SU-DHL-6 (cell line): ENCODE results near the gene SPDYE3.
"Not testable (repeated sequence)": the region's sequence is repeated elsewhere in the genome, so short reads cannot be mapped to it uniquely, and the experiment has no call there.

Experiments
- H2AFZ ChIP-seq: fragments of 200-600 bp; sonication (generic); 2 replicates; pipeline ENCODE4 v1.6.1; 2014; ENCODE audit warnings: low read depth, mild to moderate bottlenecking, moderate library complexity, mixed read lengths, antibody characterized with exemption, low read length; ENCODE audit not compliant: severe bottlenecking
- H3F3A ChIP-seq: fragments of 200-600 bp; shearing (Covaris generic); 2 replicates; pipeline ENCODE4 v1.6.0; 2016; ENCODE audit warnings: antibody characterized with exemption, mild to moderate bottlenecking; ENCODE audit not compliant: insufficient read depth
- H3K27ac ChIP-seq: fragments of 200-600 bp; sonication (generic); 2 replicates; pipeline ENCODE4 v1.5.1; 2016; ENCODE audit warnings: low read depth, mild to moderate bottlenecking, low read length, moderate library complexity, mixed read lengths
- H3K27me3 ChIP-seq: fragments of 200-600 bp; sonication (generic), shearing (Covaris generic); 2 replicates; pipeline ENCODE4 v1.6.0; 2014; ENCODE audit warnings: mild to moderate bottlenecking, low read length
- H3K36me3 ChIP-seq: fragments of 200-600 bp; sonication (generic); 2 replicates; pipeline ENCODE4 v1.6.1; 2014; ENCODE audit warnings: mild to moderate bottlenecking, low read length, mixed read lengths
- H3K4me2 ChIP-seq: fragments of 300-600, 200-600 bp; shearing (Covaris generic), sonication (generic); 2 replicates; pipeline ENCODE4 v1.6.0; 2014; ENCODE audit warnings: low read length, low read depth, mild to moderate bottlenecking; ENCODE audit not compliant: poor library complexity, severe bottlenecking
- H3K4me3 ChIP-seq: fragments of 200-600 bp; sonication (generic); 2 replicates; pipeline ENCODE4 v1.5.1; 2014; ENCODE audit warnings: antibody characterized with exemption, low read length, mild to moderate bottlenecking, mixed read lengths; ENCODE audit not compliant: insufficient read depth, poor library complexity, severe bottlenecking
- H3K79me2 ChIP-seq: fragments of 200-600 bp; sonication (generic); 2 replicates; pipeline ENCODE4 v1.6.1; 2014; ENCODE audit warnings: mild to moderate bottlenecking, low read length, moderate library complexity; ENCODE audit not compliant: insufficient read depth
- H3K9ac ChIP-seq: fragments of 200-600 bp; sonication (generic); 2 replicates; pipeline ENCODE4 v1.7.0; 2014; ENCODE audit warnings: mild to moderate bottlenecking, low read length
- H3K9me2 ChIP-seq: fragments of 200-600 bp; sonication (generic); replicated peaks from 2 replicates; pipeline ENCODE4 v1.6.1; 2014; ENCODE audit warnings: low read length; ENCODE audit not compliant: insufficient read depth
- H3K9me3 ChIP-seq: fragments of 200-600 bp; sonication (generic); 2 replicates; pipeline ENCODE4 v1.6.1; 2014; ENCODE audit warnings: low read length, mixed read lengths; ENCODE audit not compliant: insufficient read depth
- H4K20me1 ChIP-seq: fragments of 200-600 bp; sonication (generic); 2 replicates; pipeline ENCODE4 v1.6.1; 2014; ENCODE audit warnings: low read depth, mild to moderate bottlenecking, antibody characterized with exemption, low read length, moderate library complexity, mixed read lengths
- CTCF ChIP-seq: fragments of 200-600 bp; sonication (generic); IDR thresholded peaks from one replicate; pipeline ENCODE4 v1.5.1; 2017; ENCODE audit warnings: antibody characterized with exemption, mild to moderate bottlenecking, low read length, moderate library complexity; ENCODE audit not compliant: insufficient read depth, poor library complexity, severe bottlenecking
- EZH2phosphoT487 ChIP-seq: fragments of 200-600 bp; sonication (generic), shearing (Covaris generic); conservative IDR thresholded peaks from 2 replicates; pipeline ENCODE4 v1.6.1; 2018; ENCODE audit warnings: mild to moderate bottlenecking, antibody characterized with exemption, low read length, moderate library complexity, mixed read lengths

Gene SPDYE3

GRCh38 chr7:100349757-100350156 is 42.3 kb downstream of the SPDYE3 start:
- Histone ChIP-seq H3K27ac (no peak overlapping the region), H3K4me3 (no peak overlapping the region), H3K27me3 (no peaks in the 10 kb centered on the region), H3K9ac (no peak overlapping the region), H4K20me1 (no peaks in the 10 kb centered on the region; the same call in 1 of the 2 replicates), H3K9me3 (no peaks in the 10 kb centered on the region), H3K79me2 (peaks cover 21% of the 10 kb centered on the region), H3K9me2 (no peaks in the 10 kb centered on the region), H3F3A (peaks cover 7% of the 10 kb centered on the region), H3K36me3 (peaks cover 38% of the 10 kb centered on the region), H3K4me2 (no peak overlapping the region), H2AFZ (no peak overlapping the region)
- TF ChIP-seq EZH2phosphoT487: no peak

- Histone ChIP-seq H3K4me3 (no peak overlapping the region), H4K20me1 (no peaks in the 10 kb centered on the region; the same call in 1 of the 2 replicates), H3K9me2 (no peaks in the 10 kb centered on the region), H3K36me3 (peaks cover 30% of the 10 kb centered on the region), H3K27me3 (no peaks in the 10 kb centered on the region), H3K9ac (no peak overlapping the region), H3K4me2 (no peak overlapping the region), H3K9me3 (no peaks in the 10 kb centered on the region), H3K79me2 (peaks cover 10% of the 10 kb centered on the region), H2AFZ (no peak overlapping the region), H3K27ac (no peak overlapping the region), H3F3A (no peaks in the 10 kb centered on the region)
- TF ChIP-seq EZH2phosphoT487 (no peak), CTCF (no peak)
Observed at GRCh38 chr7:100351657-100352058, 44.2 kb downstream of the SPDYE3 start.

- not testable (repeated sequence) for H3K4me3 ChIP-seq, H3K9me3 ChIP-seq, H3K27me3 ChIP-seq, H3K9me2 ChIP-seq, H3K79me2 ChIP-seq, H3K9ac ChIP-seq, H3F3A ChIP-seq, H3K4me2 ChIP-seq, H2AFZ ChIP-seq, H3K27ac ChIP-seq, H4K20me1 ChIP-seq
- H3K36me3 ChIP-seq: peaks cover 24% of the 10 kb centered on the region
Observed at GRCh38 chr7:100352230-100352781, 44.8 kb downstream of the SPDYE3 start.

- Histone ChIP-seq H3K27ac (no peak overlapping the region), H3K27me3 (no peaks in the 10 kb centered on the region), H3K9me2 (no peaks in the 10 kb centered on the region), H3K4me2 (no peak overlapping the region), H4K20me1 (no peaks in the 10 kb centered on the region), H2AFZ (no peak overlapping the region), H3K79me2 (no peaks in the 10 kb centered on the region), H3F3A (no peaks in the 10 kb centered on the region), H3K9me3 (no peaks in the 10 kb centered on the region), H3K9ac (no peak overlapping the region), H3K4me3 (no peak overlapping the region), H3K36me3 (peaks cover 17% of the 10 kb centered on the region)
- TF ChIP-seq EZH2phosphoT487 (no peak), CTCF (no peak)
Observed at GRCh38 chr7:100352984-100353684, 45.6 kb downstream of the SPDYE3 start.
